GM21381 (cell line): ENCODE results near the gene WDR36.
"Not testable (repeated sequence)": the region's sequence is repeated elsewhere in the genome, so short reads cannot be mapped to it uniquely, and the experiment has no call there.

Experiments used
- ATAC-seq: cut with Tn5 transposase; IDR thresholded peaks from one replicate; pipeline ENCODE4 v1.9.1; 2021; ENCODE audit warnings: mild to moderate bottlenecking, moderate library complexity; ENCODE audit not compliant: unreplicated experiment

WDR36 gene

GRCh38 chr5:111134864-111135263 is 42.7 kb downstream of the WDR36 start:
- ATAC-seq: no peak

GRCh38 chr5:111135363-111135762 is 43.2 kb downstream of the WDR36 start:
- ATAC-seq: no peak

GRCh38 chr5:111135946-111136345 is 43.8 kb downstream of the WDR36 start:
- ATAC-seq: no peak

DNA sequence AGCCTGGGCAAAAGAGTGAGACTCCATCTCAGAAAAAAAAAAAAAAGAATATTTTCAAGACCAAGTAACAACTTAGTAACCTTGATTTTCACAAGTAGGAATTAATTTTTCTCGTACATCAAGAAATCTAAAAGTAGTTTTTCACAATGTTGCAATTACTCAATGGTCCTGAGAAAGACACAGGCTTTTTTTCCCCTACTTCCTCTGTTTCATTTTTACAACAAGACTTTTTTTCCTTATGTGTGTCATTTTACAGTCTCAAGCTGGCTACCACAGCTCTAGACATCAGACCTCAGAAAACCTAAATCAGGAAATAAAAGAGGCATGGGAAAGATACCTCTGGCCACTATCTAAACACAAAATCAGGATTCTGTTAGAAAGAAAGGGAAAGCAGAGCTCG is 45.9 kb downstream of the WDR36 start:
- ATAC-seq: no peak

DNA sequence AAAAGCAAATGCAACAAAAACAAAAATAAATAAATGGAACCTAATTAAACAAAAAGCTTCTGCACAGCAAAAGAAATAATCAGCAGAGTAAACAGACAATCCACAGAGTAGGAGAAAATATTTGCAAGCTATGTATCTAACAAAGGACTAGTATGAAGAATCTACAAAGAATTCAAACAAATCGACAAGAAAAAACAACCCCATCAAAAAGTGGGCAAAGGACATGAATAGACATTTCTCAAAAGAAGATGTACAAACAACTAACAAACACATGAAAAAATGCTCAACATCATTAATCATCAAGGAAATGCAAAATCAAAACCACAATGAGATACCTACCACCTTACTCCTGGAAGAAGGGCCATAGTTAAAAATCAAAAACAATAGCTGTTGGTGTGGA is 49.3 kb downstream of the WDR36 start:
- not testable (repeated sequence) for ATAC-seq

- no peak for ATAC-seq
Measured at GRCh38 chr5:111142932-111143331, 50.8 kb downstream of the WDR36 start.

GRCh38 chr5:111143910-111144309 is 51.8 kb downstream of the WDR36 start:
- ATAC-seq: peak; percentile 19

GRCh38 chr5:111144352-111144930 is 52.3 kb downstream of the WDR36 start:
- peak; percentile 97 for ATAC-seq

- ATAC-seq: no peak
Measured at GRCh38 chr5:111146053-111146452, 53.9 kb downstream of the WDR36 start.

DNA sequence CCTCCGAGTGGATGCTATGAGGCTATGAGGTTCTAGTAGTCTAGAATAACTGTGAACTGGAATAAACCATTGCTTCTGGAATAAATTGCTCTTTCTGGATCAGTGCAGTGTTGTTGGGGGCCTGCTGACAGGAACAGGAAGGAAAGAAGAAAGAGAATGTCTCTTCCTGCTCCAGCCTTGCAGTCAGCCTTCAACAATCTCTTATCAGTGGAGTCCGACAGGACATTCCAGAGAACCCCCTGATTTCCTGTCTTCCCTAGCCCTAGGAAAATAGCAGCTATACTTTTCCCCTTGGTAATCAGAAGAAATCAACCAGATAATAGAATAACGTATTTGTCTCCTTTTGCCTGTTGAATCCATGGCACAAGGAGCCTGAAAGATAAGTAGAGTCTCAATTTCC is 55.4 kb downstream of the WDR36 start:
- no peak for ATAC-seq

- ATAC-seq: no peak
Measured at GRCh38 chr5:111151998-111152397, 59.9 kb downstream of the WDR36 start.

- no peak for ATAC-seq
Measured at GRCh38 chr5:111153483-111153882, 61.3 kb downstream of the WDR36 start.

- no peak for ATAC-seq
Measured at GRCh38 chr5:111153945-111154344, 61.8 kb downstream of the WDR36 start.

- peak; percentile 73 for ATAC-seq
Measured at GRCh38 chr5:111158105-111158744, 66.1 kb downstream of the WDR36 start.

GRCh38 chr5:111159845-111160244 is 67.7 kb downstream of the WDR36 start:
- ATAC-seq: no peak

GRCh38 chr5:111163000-111163399 is 70.9 kb downstream of the WDR36 start:
- ATAC-seq: no peak

- no peak for ATAC-seq
Measured at GRCh38 chr5:111165058-111165457, 72.9 kb downstream of the WDR36 start.

- ATAC-seq: no peak
Measured at GRCh38 chr5:111167551-111167950, 75.4 kb downstream of the WDR36 start.

DNA sequence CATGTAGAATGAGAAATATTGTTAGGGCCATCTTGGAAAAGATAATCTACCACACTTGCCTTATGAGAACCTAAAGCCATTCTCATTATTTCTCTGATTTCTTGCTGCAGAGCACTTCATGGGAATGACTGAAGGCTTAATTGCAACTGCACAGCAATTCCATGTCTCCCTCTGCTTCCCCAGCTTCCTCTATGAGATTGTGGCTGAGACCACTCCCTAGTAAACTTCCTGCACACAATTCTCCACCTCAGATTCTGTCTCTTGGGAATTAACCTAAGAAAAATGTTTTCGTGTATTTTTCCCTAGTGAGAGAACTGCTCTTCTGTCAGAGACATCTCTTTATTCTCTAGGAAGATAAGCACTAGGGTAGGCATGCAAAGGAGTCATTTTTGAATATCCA is 76.5 kb downstream of the WDR36 start:
- ATAC-seq: no peak

DNA sequence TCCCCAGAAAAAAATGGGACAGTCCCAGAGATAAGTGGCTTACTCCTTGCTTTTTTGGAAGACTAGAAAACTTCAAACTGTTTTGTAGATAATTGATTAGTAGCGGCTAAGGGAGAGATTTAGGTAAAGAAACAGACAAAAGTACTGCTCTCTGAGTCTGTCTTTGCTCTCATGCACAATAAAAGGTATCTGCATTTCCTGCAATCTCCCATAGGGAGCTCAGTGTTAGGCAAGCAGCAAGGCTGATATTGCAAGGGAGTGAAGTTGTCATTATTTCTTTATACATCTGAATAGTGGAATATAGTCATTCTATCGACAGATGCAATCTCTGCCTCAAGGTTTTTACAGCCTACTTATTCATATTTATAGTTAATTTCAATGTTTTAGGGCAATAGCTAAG is 77.1 kb downstream of the WDR36 start:
- no peak for ATAC-seq

DNA sequence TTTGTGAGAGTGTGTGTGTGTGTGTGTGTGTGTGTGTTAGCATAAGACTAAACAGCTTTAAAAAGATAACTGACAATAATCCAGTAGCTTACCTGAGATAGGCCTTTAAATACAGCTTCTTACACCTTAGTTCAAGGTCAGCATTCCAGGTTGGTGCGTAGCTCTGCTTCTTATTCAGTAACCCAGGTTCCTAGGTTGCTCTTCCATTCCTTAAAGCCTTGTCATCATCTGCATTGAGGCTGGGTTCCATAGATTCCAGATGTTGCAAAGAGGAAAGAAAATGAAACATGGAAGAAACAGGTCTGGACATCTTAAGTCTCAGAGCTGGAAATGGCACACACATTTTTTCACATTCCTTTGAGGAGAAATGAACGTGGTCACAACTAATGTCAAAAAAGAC is 78.1 kb downstream of the WDR36 start:
- ATAC-seq: no peak

DNA sequence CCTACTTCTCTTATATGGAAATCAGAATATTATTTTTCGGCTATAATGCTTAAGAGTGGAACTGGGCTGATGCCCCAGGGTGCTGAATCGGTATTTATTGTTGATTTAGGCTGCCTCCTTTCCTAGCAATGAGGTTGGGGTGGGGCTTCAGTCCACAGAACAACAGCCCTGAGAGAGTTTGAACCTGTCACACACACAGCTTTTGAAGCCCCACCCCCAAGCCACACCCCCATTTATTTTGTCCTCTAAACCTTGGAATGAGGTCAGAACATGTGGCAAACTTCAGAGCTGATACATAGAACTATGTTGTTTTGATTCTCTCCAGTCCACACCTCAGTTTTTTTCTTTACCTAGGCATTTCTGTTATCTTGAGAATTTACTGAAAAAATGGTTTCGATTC is 80.4 kb downstream of the WDR36 start:
- no peak for ATAC-seq

GRCh38 chr5:111173476-111173875 is 81.3 kb downstream of the WDR36 start:
- ATAC-seq: no peak
